ENCODE data around the gene BATF. TPM values are rescaled to one million over a fixed set of nuclear protein-coding genes. Genes with fewer than 3 reads are reported as not detected.

BATF gene
- total and polyA plus RNA-seq, 4 donors: 0.27 to 2.6 (median 0.65) TPM

DNA sequence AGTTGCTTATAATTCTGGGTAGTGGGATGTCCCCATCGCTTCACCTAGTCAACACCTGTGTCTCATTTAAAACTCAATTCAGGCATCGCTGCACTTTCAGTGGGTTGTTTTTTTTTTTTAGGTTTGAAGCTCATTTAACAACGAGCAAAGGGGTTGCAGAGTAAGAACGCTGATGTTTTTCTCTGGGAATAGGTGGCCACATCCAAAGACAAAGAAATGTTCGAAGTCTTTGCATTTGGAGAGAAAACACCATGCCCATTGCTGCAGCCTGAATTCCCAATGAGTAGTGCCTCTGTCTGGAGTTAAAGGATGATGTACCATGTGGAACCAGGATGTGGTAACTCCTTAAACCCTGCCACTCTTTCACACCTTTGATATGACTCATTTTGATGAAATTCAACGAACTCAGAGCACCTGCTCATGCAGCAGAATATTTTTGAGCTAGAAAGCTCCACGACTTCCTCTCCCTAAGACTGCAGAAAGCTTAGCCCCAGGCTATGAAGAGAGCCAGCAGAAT, 35.1 kb upstream of the BATF start:
- Histone ChIP-seq H3K4me3 (ENCODE audit: low read depth, low read length) (no peak overlapping the region), H3K4me1 (ENCODE audit: control insufficient read depth, insufficient read depth, low read length) (no peaks in the 10 kb centered on the region), H3K27ac (ENCODE audit: low read depth, low read length) (no peak overlapping the region), H3K9me3 (ENCODE audit: control insufficient read depth, insufficient read depth, low read length) (no peaks in the 10 kb centered on the region), H3K36me3 (ENCODE audit: control insufficient read depth, insufficient read depth, low read length) (no peaks in the 10 kb centered on the region), H3K27me3 (ENCODE audit: control insufficient read depth, insufficient read depth, low read length) (no peaks in the 10 kb centered on the region)
- no peak for DNase-seq (ENCODE audit: low read depth in 4 of 6, low spot score in 6 of 6)
- 87% methylated on average over 3 of the region's 7 CpGs for WGBS (ENCODE audit: insufficient coverage)

DNA sequence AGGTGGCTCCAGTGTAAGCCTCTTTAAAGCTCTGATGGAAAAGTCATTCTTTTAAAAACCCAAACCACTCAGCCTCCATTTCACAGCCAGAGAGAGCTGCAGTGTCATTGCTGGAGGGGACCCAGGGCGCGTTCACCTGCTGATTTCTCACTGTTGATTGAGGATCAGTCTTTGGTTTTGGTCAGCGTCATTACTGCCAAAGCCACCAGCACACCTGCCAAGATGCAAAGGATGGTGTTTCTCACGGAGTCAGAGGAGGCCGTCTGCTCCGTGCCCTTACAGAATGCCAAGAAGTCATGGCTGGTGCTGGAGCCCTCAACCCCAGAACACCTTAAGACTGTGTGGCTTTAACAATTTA, 32.8 kb upstream of the BATF start:
- Histone ChIP-seq H3K27ac (ENCODE audit: low read depth, low read length) (no peak overlapping the region), H3K4me1 (ENCODE audit: control insufficient read depth, insufficient read depth, low read length) (no peaks in the 10 kb centered on the region), H3K36me3 (ENCODE audit: control insufficient read depth, insufficient read depth, low read length) (no peaks in the 10 kb centered on the region), H3K9me3 (ENCODE audit: control insufficient read depth, insufficient read depth, low read length) (no peaks in the 10 kb centered on the region), H3K27me3 (ENCODE audit: control insufficient read depth, insufficient read depth, low read length) (no peaks in the 10 kb centered on the region), H3K4me3 (ENCODE audit: low read depth, low read length) (no peak overlapping the region)
- DNase-seq (ENCODE audit: low read depth in 4 of 6, low spot score in 6 of 6): no peak
- 82% methylated on average over 6 of the region's 6 CpGs for WGBS (ENCODE audit: insufficient coverage)

GRCh38 chr14:75491376-75491978, 30.8 kb upstream of the BATF start:
- Histone ChIP-seq H3K4me3 (ENCODE audit: low read depth, low read length) (no peak overlapping the region), H3K27me3 (ENCODE audit: control insufficient read depth, insufficient read depth, low read length) (no peaks in the 10 kb centered on the region), H3K9me3 (ENCODE audit: control insufficient read depth, insufficient read depth, low read length) (no peaks in the 10 kb centered on the region), H3K4me1 (ENCODE audit: control insufficient read depth, insufficient read depth, low read length) (no peaks in the 10 kb centered on the region), H3K27ac (ENCODE audit: low read depth, low read length) (no peak overlapping the region), H3K36me3 (ENCODE audit: control insufficient read depth, insufficient read depth, low read length) (no peaks in the 10 kb centered on the region)
- DNase-seq (ENCODE audit: low read depth in 4 of 6, low spot score in 6 of 6): no peak
- WGBS (ENCODE audit: insufficient coverage): 74% methylated on average over 12 of the region's 14 CpGs

- WGBS (ENCODE audit: insufficient coverage): 93% methylated on average over 6 of the region's 9 CpGs
- no peaks in the 10 kb centered on the region for H3K9me3 ChIP-seq (ENCODE audit: control insufficient read depth, insufficient read depth, low read length)
- H3K4me1 ChIP-seq (ENCODE audit: control insufficient read depth, insufficient read depth, low read length): no peaks in the 10 kb centered on the region
- H3K27me3 ChIP-seq (ENCODE audit: control insufficient read depth, insufficient read depth, low read length): no peaks in the 10 kb centered on the region
- H3K27ac ChIP-seq (ENCODE audit: low read depth, low read length): no peak overlapping the region
- DNase-seq (ENCODE audit: low read depth in 4 of 6, low spot score in 6 of 6): no peak
- no peak overlapping the region for H3K4me3 ChIP-seq (ENCODE audit: low read depth, low read length)
- H3K36me3 ChIP-seq (ENCODE audit: control insufficient read depth, insufficient read depth, low read length): no peaks in the 10 kb centered on the region
Observed at GRCh38 chr14:75492832-75493591, 29.3 kb upstream of the BATF start.

DNA sequence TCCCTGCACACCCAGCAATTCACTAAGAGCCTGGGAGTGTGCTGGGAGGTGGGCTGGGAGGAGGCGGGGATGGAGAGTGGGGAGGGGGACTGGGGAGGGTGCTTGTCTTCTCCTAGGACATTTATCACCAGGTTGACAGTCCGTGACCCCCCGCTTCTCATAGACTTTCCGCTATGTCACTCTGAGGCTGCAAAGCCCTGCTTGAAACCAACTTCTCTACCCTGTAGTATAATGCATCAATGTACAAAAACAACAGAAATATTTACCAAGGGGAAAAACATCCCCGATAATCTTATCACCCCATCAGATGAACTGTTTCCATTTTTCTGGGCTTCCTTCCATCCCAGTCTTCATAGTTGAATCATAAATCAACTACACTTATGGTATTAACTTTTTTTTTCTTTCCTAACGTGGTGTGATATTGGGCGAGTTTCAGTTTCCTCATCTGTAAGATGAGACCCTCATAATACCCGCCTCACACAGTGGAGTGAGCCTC, 28.6 kb upstream of the BATF start:
- no peaks in the 10 kb centered on the region for H3K4me1 ChIP-seq (ENCODE audit: control insufficient read depth, insufficient read depth, low read length)

GRCh38 chr14:75494896-75495295, 27.4 kb upstream of the BATF start:
- Histone ChIP-seq H3K36me3 (ENCODE audit: control insufficient read depth, insufficient read depth, low read length) (no peaks in the 10 kb centered on the region), H3K9me3 (ENCODE audit: control insufficient read depth, insufficient read depth, low read length) (no peaks in the 10 kb centered on the region), H3K4me1 (ENCODE audit: control insufficient read depth, insufficient read depth, low read length) (no peaks in the 10 kb centered on the region), H3K27me3 (ENCODE audit: control insufficient read depth, insufficient read depth, low read length) (no peaks in the 10 kb centered on the region), H3K27ac (ENCODE audit: low read depth, low read length) (no peak overlapping the region), H3K4me3 (ENCODE audit: low read depth, low read length) (no peak overlapping the region)
- WGBS (ENCODE audit: insufficient coverage): 96% methylated on average over 2 of the region's 5 CpGs
- DNase-seq (ENCODE audit: low read depth in 4 of 6, low spot score in 6 of 6): no peak

More for the DNA sequence above, 28.6 kb upstream of the BATF start:
- WGBS (ENCODE audit: insufficient coverage): 83% methylated on average over 1 of the region's 8 CpGs
- Histone ChIP-seq H3K27me3 (ENCODE audit: control insufficient read depth, insufficient read depth, low read length) (no peaks in the 10 kb centered on the region), H3K9me3 (ENCODE audit: control insufficient read depth, insufficient read depth, low read length) (no peaks in the 10 kb centered on the region), H3K36me3 (ENCODE audit: control insufficient read depth, insufficient read depth, low read length) (no peaks in the 10 kb centered on the region), H3K27ac (ENCODE audit: low read depth, low read length) (no peak overlapping the region), H3K4me3 (ENCODE audit: low read depth, low read length) (no peak overlapping the region)
- DNase-seq (ENCODE audit: low read depth in 4 of 6, low spot score in 6 of 6): no peak

GRCh38 chr14:75495399-75495798, 26.9 kb upstream of the BATF start:
- Histone ChIP-seq H3K4me1 (ENCODE audit: control insufficient read depth, insufficient read depth, low read length) (no peaks in the 10 kb centered on the region), H3K27me3 (ENCODE audit: control insufficient read depth, insufficient read depth, low read length) (no peaks in the 10 kb centered on the region), H3K36me3 (ENCODE audit: control insufficient read depth, insufficient read depth, low read length) (no peaks in the 10 kb centered on the region), H3K4me3 (ENCODE audit: low read depth, low read length) (no peak overlapping the region), H3K27ac (ENCODE audit: low read depth, low read length) (no peak overlapping the region), H3K9me3 (ENCODE audit: control insufficient read depth, insufficient read depth, low read length) (no peaks in the 10 kb centered on the region)
- no CpG with 5 or more reads among the region's 3 CpGs for WGBS (ENCODE audit: insufficient coverage)
- no peak for DNase-seq (ENCODE audit: low read depth in 4 of 6, low spot score in 6 of 6)

GRCh38 chr14:75495882-75496281, 26.4 kb upstream of the BATF start:
- H3K4me1 ChIP-seq (ENCODE audit: control insufficient read depth, insufficient read depth, low read length): no peaks in the 10 kb centered on the region
- no peaks in the 10 kb centered on the region for H3K9me3 ChIP-seq (ENCODE audit: control insufficient read depth, insufficient read depth, low read length)
- H3K27ac ChIP-seq (ENCODE audit: low read depth, low read length): no peak overlapping the region
- H3K4me3 ChIP-seq (ENCODE audit: low read depth, low read length): no peak overlapping the region
- no peaks in the 10 kb centered on the region for H3K36me3 ChIP-seq (ENCODE audit: control insufficient read depth, insufficient read depth, low read length)
- WGBS (ENCODE audit: insufficient coverage): 87% methylated on average over 3 of the region's 5 CpGs
- DNase-seq (ENCODE audit: low read depth in 4 of 6, low spot score in 6 of 6): no peak
- H3K27me3 ChIP-seq (ENCODE audit: control insufficient read depth, insufficient read depth, low read length): no peaks in the 10 kb centered on the region

- Histone ChIP-seq H3K27me3 (ENCODE audit: control insufficient read depth, insufficient read depth, low read length) (no peaks in the 10 kb centered on the region), H3K9me3 (ENCODE audit: control insufficient read depth, insufficient read depth, low read length) (no peaks in the 10 kb centered on the region), H3K4me1 (ENCODE audit: control insufficient read depth, insufficient read depth, low read length) (no peaks in the 10 kb centered on the region), H3K27ac (ENCODE audit: low read depth, low read length) (no peak overlapping the region), H3K36me3 (ENCODE audit: control insufficient read depth, insufficient read depth, low read length) (no peaks in the 10 kb centered on the region), H3K4me3 (ENCODE audit: low read depth, low read length) (no peak overlapping the region)
- no peak for DNase-seq (ENCODE audit: low read depth in 4 of 6, low spot score in 6 of 6)
- WGBS (ENCODE audit: insufficient coverage): 89% methylated on average over 3 of the region's 4 CpGs
Observed at GRCh38 chr14:75496755-75497154, 25.5 kb upstream of the BATF start.

DNA sequence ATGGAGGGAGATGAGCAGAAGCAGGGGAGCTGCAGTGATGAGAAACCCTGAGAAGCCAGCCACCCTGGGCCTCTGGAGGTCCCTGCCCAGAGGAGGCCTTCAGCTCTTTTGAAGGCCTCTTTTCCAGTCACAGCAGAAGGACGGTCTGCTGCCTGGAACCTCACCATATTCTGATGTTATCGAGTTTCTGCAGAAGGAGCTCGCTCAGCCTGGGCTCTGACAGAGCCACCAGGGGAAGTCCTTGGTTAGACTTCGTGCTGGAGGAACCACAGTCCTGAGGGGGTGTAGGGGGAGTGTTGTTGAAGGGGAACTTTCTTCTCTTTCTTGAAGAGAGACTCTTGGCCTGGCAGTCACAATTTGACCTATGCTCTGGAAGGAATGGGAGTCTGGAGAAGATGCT, 25.1 kb upstream of the BATF start:
- Histone ChIP-seq H3K4me1 (ENCODE audit: control insufficient read depth, insufficient read depth, low read length) (no peaks in the 10 kb centered on the region), H3K9me3 (ENCODE audit: control insufficient read depth, insufficient read depth, low read length) (no peaks in the 10 kb centered on the region), H3K27me3 (ENCODE audit: control insufficient read depth, insufficient read depth, low read length) (no peaks in the 10 kb centered on the region), H3K27ac (ENCODE audit: low read depth, low read length) (no peak overlapping the region), H3K36me3 (ENCODE audit: control insufficient read depth, insufficient read depth, low read length) (no peaks in the 10 kb centered on the region), H3K4me3 (ENCODE audit: low read depth, low read length) (no peak overlapping the region)
- no peak for DNase-seq (ENCODE audit: low read depth in 4 of 6, low spot score in 6 of 6)
- 88% methylated on average over 3 of the region's 4 CpGs for WGBS (ENCODE audit: insufficient coverage)
